IMR-90 (cell line): Measurements from ENCODE around the gene IGF1. TPM values are rescaled to one million over a fixed set of nuclear protein-coding genes. Genes with fewer than 3 reads are reported as not detected.

Experiments
- ATAC-seq: fragments of 200-7000 bp; cut with Tn5 transposase; 2 replicates; pipeline ENCODE4 v1.9.1; 2020; ENCODE audit warnings: low read depth, mild to moderate bottlenecking, moderate library complexity
- BruUV-seq: library from RNA; stranded (reverse); fragments of 400-500 nt; replicated peaks from 2 replicates; lab custom pipeline; 2021; lab: Mats Ljungman, UMichigan
- CTCF ChIA-PET: fragments of 300-600 bp; formaldehyde crosslinking; extraction: SDS; loops from one replicate; lab custom pipeline; 2021; ENCODE audit warnings: antibody characterized with exemption; lab: Yijun Ruan, JAX
- POLR2A ChIA-PET: fragments of 300-600 bp; sonication (Branson Sonifier 250); formaldehyde crosslinking; loops from one replicate; lab custom pipeline; 2022; ENCODE audit warnings: antibody characterized with exemption; ENCODE audit not compliant: unreplicated experiment; lab: Charles Lee
- DNase-seq: peaks from one replicate; pipeline ENCODE4 v3.0.0; 2013
- H2AFZ ChIP-seq: replicated peaks from 2 replicates; pipeline ENCODE3; 2013; ENCODE audit warnings: low read length, mild to moderate bottlenecking; ENCODE audit not compliant: poor library complexity
- H2AK5ac ChIP-seq: 2 replicates; pipeline ENCODE4 v1.6.1; 2013; ENCODE audit warnings: low read depth, low read length, inconsistent platforms
- H2AK9ac ChIP-seq: replicated peaks from 2 replicates; pipeline ENCODE3; 2013; ENCODE audit warnings: mild to moderate bottlenecking, low read depth, low read length, moderate library complexity; ENCODE audit not compliant: poor library complexity
- H2BK120ac ChIP-seq: 2 replicates; pipeline ENCODE4 v1.6.1; 2013; ENCODE audit warnings: low read depth, low read length, inconsistent platforms
- H2BK15ac ChIP-seq: 3 replicates; pipeline ENCODE4 v1.6.1; 2013; ENCODE audit warnings: low read depth, low read length, inconsistent platforms
- H2BK20ac ChIP-seq: 2 replicates; pipeline ENCODE4 v1.6.1; 2013; ENCODE audit warnings: low read depth, mild to moderate bottlenecking, inconsistent platforms, low read length, moderate library complexity
- H2BK5ac ChIP-seq: 2 replicates; pipeline ENCODE4 v1.6.1; 2013; ENCODE audit warnings: mild to moderate bottlenecking, low read depth, low read length, inconsistent platforms; ENCODE audit not compliant: poor library complexity, severe bottlenecking
- H3K14ac ChIP-seq: replicated peaks from 2 replicates; pipeline ENCODE4 v1.6.1; 2013; ENCODE audit warnings: low read depth, low read length, inconsistent platforms
- H3K18ac ChIP-seq: 2 replicates; pipeline ENCODE4 v1.6.1; 2013; ENCODE audit warnings: low read depth, low read length, control low read depth
- H3K23ac ChIP-seq: 2 replicates; pipeline ENCODE4 v1.6.1; 2013; ENCODE audit warnings: low read depth, low read length, inconsistent platforms
- H3K27ac ChIP-seq: 2 replicates; pipeline ENCODE4 v1.5.1; 2013; ENCODE audit warnings: mild to moderate bottlenecking, control low read depth, low read length; ENCODE audit not compliant: insufficient read depth
- H3K27me3 ChIP-seq: 2 replicates; pipeline ENCODE4 v1.6.1; 2013; ENCODE audit warnings: low read length; ENCODE audit not compliant: control insufficient read depth, insufficient read depth
- H3K36me3 ChIP-seq: 2 replicates; pipeline ENCODE4 v1.6.1; 2013; ENCODE audit warnings: low read length, mixed read lengths; ENCODE audit not compliant: control insufficient read depth, insufficient read depth
- H3K4ac ChIP-seq: 2 replicates; pipeline ENCODE4 v1.6.1; 2013; ENCODE audit warnings: low read depth, low read length, inconsistent platforms
- H3K4me1 ChIP-seq: 2 replicates; pipeline ENCODE4 v1.6.1; 2013; ENCODE audit warnings: low read length, mixed read lengths; ENCODE audit not compliant: control insufficient read depth, insufficient read depth
- H3K4me2 ChIP-seq: 2 replicates; pipeline ENCODE4 v1.6.1; 2013; ENCODE audit warnings: low read depth, mild to moderate bottlenecking, control low read depth, low read length, moderate library complexity
- H3K4me3 ChIP-seq: 2 replicates; pipeline ENCODE4 v1.5.1; 2013; ENCODE audit warnings: low read depth, mild to moderate bottlenecking, control low read depth, low read length, moderate library complexity; ENCODE audit not compliant: insufficient read depth
- H3K56ac ChIP-seq: 2 replicates; pipeline ENCODE4 v1.6.1; 2013; ENCODE audit warnings: low read length, inconsistent platforms; ENCODE audit not compliant: insufficient read depth; ENCODE audit errors: extremely low read depth
- H3K79me1 ChIP-seq, 2 experiments: 2 replicates each; pipeline ENCODE4 v1.6.1; 2013; ENCODE audit warnings: low read length in 2 of 2, inconsistent platforms in 1 of 2, low read depth in 1 of 2
- H3K9ac ChIP-seq: 2 replicates; pipeline ENCODE4 v1.6.1; 2013; ENCODE audit warnings: low read depth, low read length, control low read depth
- H3K9me1 ChIP-seq: 2 replicates; pipeline ENCODE4 v1.6.1; 2013; ENCODE audit warnings: low read length, inconsistent platforms; ENCODE audit not compliant: insufficient read depth
- H3K9me3 ChIP-seq: 2 replicates; pipeline ENCODE4 v1.6.1; 2013; ENCODE audit warnings: low read length; ENCODE audit not compliant: control insufficient read depth, insufficient read depth
- H4K20me1 ChIP-seq: 2 replicates; pipeline ENCODE4 v1.6.1; 2013; ENCODE audit warnings: low read length, inconsistent platforms; ENCODE audit not compliant: insufficient read depth
- H4K5ac ChIP-seq: 2 replicates; pipeline ENCODE4 v1.6.1; 2013; ENCODE audit warnings: mild to moderate bottlenecking, low read depth, low read length, control low read depth
- H4K8ac ChIP-seq, 2 experiments: 2 replicates each; pipeline ENCODE4 v1.6.1; 2013; ENCODE audit warnings: low read depth in 2 of 2, low read length in 2 of 2, control low read depth in 1 of 2, inconsistent platforms in 1 of 2
- H4K91ac ChIP-seq: 2 replicates; pipeline ENCODE4 v1.6.1; 2013; ENCODE audit warnings: low read depth, low read length, inconsistent platforms; ENCODE audit not compliant: insufficient read depth
- BHLHE40 ChIP-seq: fragments of 150-350 bp; IDR thresholded peaks from 2 replicates; pipeline ENCODE4 v1.6.1; 2016; ENCODE audit warnings: mild to moderate bottlenecking, low read depth, low read length
- CEBPB ChIP-seq: IDR thresholded peaks from 2 replicates; pipeline ENCODE4 v1.6.1; 2012; ENCODE audit warnings: low read depth, low read length, improper control_type of control experiment
- CHD1 ChIP-seq: IDR thresholded peaks from 2 replicates; pipeline ENCODE4 v1.6.1; 2012; ENCODE audit warnings: low read depth, low read length, improper control_type of control experiment
- FOS ChIP-seq: fragments of 150-350 bp; IDR thresholded peaks from 2 replicates; pipeline ENCODE4 v1.6.1; 2016; ENCODE audit warnings: low read depth, low read length
- MAFK ChIP-seq: IDR thresholded peaks from 2 replicates; pipeline ENCODE4 v1.6.1; 2012; ENCODE audit warnings: low read depth, low read length, improper control_type of control experiment
- MAZ ChIP-seq: IDR thresholded peaks from 2 replicates; pipeline ENCODE4 v1.6.1; 2012; ENCODE audit warnings: low read depth, mild to moderate bottlenecking, low read length, improper control_type of control experiment, moderate library complexity, borderline replicate concordance
- MXI1 ChIP-seq: IDR thresholded peaks from 2 replicates; pipeline ENCODE4 v1.6.1; 2012; ENCODE audit warnings: low read depth, mild to moderate bottlenecking, low read length, moderate library complexity, borderline replicate concordance
- NFE2L2 ChIP-seq: fragments of 150-350 bp; IDR thresholded peaks from 2 replicates; pipeline ENCODE4 v1.6.1; 2016; ENCODE audit warnings: low read depth, mild to moderate bottlenecking, low read length
- POLR2A ChIP-seq: IDR thresholded peaks from 2 replicates; pipeline ENCODE4 v1.6.1; 2012; ENCODE audit warnings: mild to moderate bottlenecking, low read depth, low read length
- RAD21 ChIP-seq: IDR thresholded peaks from 2 replicates; pipeline ENCODE4 v1.6.1; 2012; ENCODE audit warnings: low read length, improper control_type of control experiment
- RCOR1 ChIP-seq: IDR thresholded peaks from 2 replicates; pipeline ENCODE4 v1.6.1; 2012; ENCODE audit warnings: mild to moderate bottlenecking, low read length, improper control_type of control experiment; ENCODE audit not compliant: insufficient replicate concordance
- RFX5 ChIP-seq: IDR thresholded peaks from 2 replicates; pipeline ENCODE4 v1.8.0; 2012; ENCODE audit warnings: low read depth, mild to moderate bottlenecking, low read length, moderate library complexity
- SMC3 ChIP-seq: fragments of 150-350 bp; IDR thresholded peaks from 2 replicates; pipeline ENCODE4 v1.6.1; 2016; ENCODE audit warnings: low read depth, mild to moderate bottlenecking, antibody characterized with exemption, low read length, moderate library complexity
- WGBS, 2 experiments: methylation state at CpG; one replicate each; pipeline versions ENCODE4 v1.1.5 to v1.1.7; 2013; ENCODE audit warnings: missing lambda C conversion rate in 2 of 2; ENCODE audit not compliant: insufficient read length in 1 of 2; ENCODE audit errors: extremely low coverage in 2 of 2; 5-methylcytosine and 5-hydroxymethylcytosine counted together
- dilution Hi-C: fragments of 300-500 bp; cut with HindIII; formaldehyde crosslinking; loops from one replicate; pipeline ENCODE4 v1.14.3; 2018; ENCODE audit warnings: low sequenced_read_pairs; ENCODE audit not compliant: unreplicated experiment
- in situ Hi-C: fragments of 300-500 bp; cut with MboI; formaldehyde crosslinking; loops from 3 replicates; pipeline ENCODE4 v1.14.3; 2019; ENCODE audit warnings: low sequenced_read_pairs, inconsistent platforms, mixed read lengths
- intact Hi-C: fragments of 100-400 bp; cut with micrococcal nuclease; formaldehyde crosslinking; loops from 2 replicates; pipeline ENCODE4 v1.10.0; 2022
- polyA plus RNA-seq, 3 experiments: library from polyadenylated mRNA; depleted of rRNA; stranded (reverse); fragments of >200 nt; gene quantifications; 2 replicates each; pipeline ENCODE4 v1.2.3, GENCODE V29; 2012; ENCODE audit warnings: low replicate concordance in 1 of 3
- total RNA-seq: library from RNA; depleted of rRNA; stranded (reverse); fragments of >200 nt; gene quantifications from 2 replicates; pipeline ENCODE4 v1.2.3, GENCODE V29; 2012
- TF ChIP-seq, protein P1 (sequence below): fragments of 150-350 bp; IDR thresholded peaks from 2 replicates; pipeline ENCODE4 v1.6.1; 2016; ENCODE audit warnings: low read depth, mild to moderate bottlenecking, low read length, moderate library complexity, borderline replicate concordance
- TF ChIP-seq, protein P2 (sequence below): fragments of 150-350 bp; IDR thresholded peaks from 2 replicates; pipeline ENCODE4 v1.6.1; 2017; ENCODE audit warnings: mild to moderate bottlenecking, antibody characterized with exemption, low read length, low read depth

The IGF1 gene
- total and polyA plus RNA-seq, 2 of the 4 experiments (the other 2 are of a cell fraction) = under 0.01 to 0.12 TPM

DNA sequence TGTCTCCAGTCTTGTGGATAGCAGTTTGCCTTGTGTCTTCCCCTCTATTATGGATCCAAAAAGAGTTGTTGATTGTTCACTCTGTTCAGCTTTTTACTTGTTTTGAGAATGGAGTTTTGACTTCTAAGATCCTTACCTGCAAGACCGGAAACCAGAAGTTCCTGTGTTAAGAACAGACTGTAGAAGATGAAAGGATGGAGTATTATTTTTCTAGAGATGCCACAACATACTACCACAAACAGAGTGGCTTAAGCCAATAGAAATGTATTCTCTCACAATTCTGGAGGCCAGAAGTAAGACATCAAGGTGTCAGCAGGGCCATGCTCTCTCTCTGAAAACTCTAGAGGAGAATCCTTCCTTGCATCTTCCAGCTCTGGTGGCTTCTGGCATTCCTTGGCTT is 95.0 kb downstream of the IGF1 start:
- dilution Hi-C loops (no loop called here), in situ Hi-C loops (no loop called here), intact Hi-C loops (loop anchor here (5.0 kb wide), 1 partner anchor 213 kb away; no protein-coding TSS in a partner anchor)
- H3K9me3 ChIP-seq = 0 out of 2 replicates have a peak, but pooled peaks cover 4% of the 10 kb centered on the region
- H2BK120ac ChIP-seq = no peak overlapping the region
- H4K8ac ChIP-seq = no peak overlapping the region
- no peak overlapping the region for H2AK5ac ChIP-seq
- H3K4me3 ChIP-seq = no peak overlapping the region
- H3K23ac ChIP-seq = no peak overlapping the region
- no peak overlapping the region for H3K9ac ChIP-seq
- no peaks in the 10 kb centered on the region for H4K20me1 ChIP-seq
- no peak overlapping the region for H4K91ac ChIP-seq
- peaks cover 4% of the 10 kb centered on the region for H3K4me1 ChIP-seq
- no peak overlapping the region for H4K5ac ChIP-seq
- no peak overlapping the region for H3K18ac ChIP-seq
- no peak overlapping the region for H2AK9ac ChIP-seq
- H3K56ac ChIP-seq = no peak overlapping the region
- CTCF ChIA-PET = no interaction called here
- no peak overlapping the region for H3K4ac ChIP-seq
- no peak overlapping the region for H3K27ac ChIP-seq
- no peak overlapping the region for H2AFZ ChIP-seq
- H3K9me1 ChIP-seq = no peaks in the 10 kb centered on the region
- TF ChIP-seq CHD1 = no peak
- TF ChIP-seq, protein P1, sequence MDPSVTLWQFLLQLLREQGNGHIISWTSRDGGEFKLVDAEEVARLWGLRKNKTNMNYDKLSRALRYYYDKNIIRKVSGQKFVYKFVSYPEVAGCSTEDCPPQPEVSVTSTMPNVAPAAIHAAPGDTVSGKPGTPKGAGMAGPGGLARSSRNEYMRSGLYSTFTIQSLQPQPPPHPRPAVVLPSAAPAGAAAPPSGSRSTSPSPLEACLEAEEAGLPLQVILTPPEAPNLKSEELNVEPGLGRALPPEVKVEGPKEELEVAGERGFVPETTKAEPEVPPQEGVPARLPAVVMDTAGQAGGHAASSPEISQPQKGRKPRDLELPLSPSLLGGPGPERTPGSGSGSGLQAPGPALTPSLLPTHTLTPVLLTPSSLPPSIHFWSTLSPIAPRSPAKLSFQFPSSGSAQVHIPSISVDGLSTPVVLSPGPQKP = no peak
- TF ChIP-seq CEBPB = no peak
- no peak for TF ChIP-seq POLR2A
- no peak for TF ChIP-seq RCOR1
- no peak for TF ChIP-seq MAFK
- TF ChIP-seq, protein P2, sequence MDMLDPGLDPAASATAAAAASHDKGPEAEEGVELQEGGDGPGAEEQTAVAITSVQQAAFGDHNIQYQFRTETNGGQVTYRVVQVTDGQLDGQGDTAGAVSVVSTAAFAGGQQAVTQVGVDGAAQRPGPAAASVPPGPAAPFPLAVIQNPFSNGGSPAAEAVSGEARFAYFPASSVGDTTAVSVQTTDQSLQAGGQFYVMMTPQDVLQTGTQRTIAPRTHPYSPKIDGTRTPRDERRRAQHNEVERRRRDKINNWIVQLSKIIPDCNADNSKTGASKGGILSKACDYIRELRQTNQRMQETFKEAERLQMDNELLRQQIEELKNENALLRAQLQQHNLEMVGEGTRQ = no peak
- no peak for TF ChIP-seq MXI1
- TF ChIP-seq RFX5 = no peak
- no peak for TF ChIP-seq BHLHE40
- TF ChIP-seq SMC3 = no peak
- no peak for TF ChIP-seq NFE2L2
- TF ChIP-seq MAZ = no peak
- TF ChIP-seq FOS = no peak
- no peak for TF ChIP-seq RAD21
- POLR2A ChIA-PET = no interaction called here
- no CpG with 5 or more reads among the region's 1 CpG for WGBS, 2 experiments
- no peak overlapping the region for H3K14ac ChIP-seq
- no peak overlapping the region for H2BK20ac ChIP-seq
- no peaks in the 10 kb centered on the region for H3K36me3 ChIP-seq
- BruUV-seq = no TSS peak
- H3K27me3 ChIP-seq = no peaks in the 10 kb centered on the region
- no peak overlapping the region for H3K4me2 ChIP-seq
- DNase-seq (no peak), ATAC-seq (no peak)
- H3K79me1 ChIP-seq = no peaks in the 10 kb centered on the region
- no peak overlapping the region for H2BK15ac ChIP-seq
- H2BK5ac ChIP-seq = no peak overlapping the region
